ENCODE results near the gene PROM1. TPM values are rescaled to one million over a fixed set of nuclear protein-coding genes. Genes with fewer than 3 reads are reported as not detected.

The PROM1 gene
- total and polyA plus RNA-seq, 2 experiments from 2014 or later: 36.6 to 66.6 TPM

DNA sequence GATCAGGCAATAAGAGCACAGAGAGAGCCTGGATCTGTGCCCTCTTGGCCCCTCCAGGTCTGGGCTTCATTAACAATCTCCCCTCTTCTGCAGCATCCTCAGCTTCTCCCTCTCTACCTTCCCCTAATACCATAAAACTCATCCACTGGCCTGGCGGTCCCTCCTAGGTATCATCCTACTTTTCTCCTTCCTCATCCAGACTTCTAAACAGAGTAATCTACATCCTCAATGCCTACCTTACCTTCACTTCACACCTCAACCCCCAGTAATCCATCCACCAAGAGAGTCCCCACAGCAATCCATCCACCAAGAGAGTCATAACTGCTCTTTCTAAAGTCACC is 162.3 kb downstream of the PROM1 start:
- Histone ChIP-seq H3K4me1 (ENCODE audit: insufficient read depth) (no peaks in the 10 kb centered on the region), H3K4me2 (no peak overlapping the region), H4K20me1 (replicated peaks; ENCODE audit: insufficient read depth) (no peaks in the 10 kb centered on the region), H3K9me2 (ENCODE audit: insufficient read depth) (no peaks in the 10 kb centered on the region; the same call in 1 of the 2 replicates), H2AFZ (no peak overlapping the region), H3K27ac (ENCODE audit: low read depth) (no peak overlapping the region), H3K79me2 (replicated peaks; ENCODE audit: insufficient read depth) (no peaks in the 10 kb centered on the region), H3K27me3 (ENCODE audit: insufficient read depth) (no peaks in the 10 kb centered on the region), H3K36me3 (ENCODE audit: insufficient read depth) (no peaks in the 10 kb centered on the region), H3K4me3 (no peak overlapping the region), H3F3A (replicated peaks; ENCODE audit: low read depth) (no peaks in the 10 kb centered on the region)
- TF ChIP-seq ZNF114 (CRISPR knock-in tag; IDR thresholded peaks at IDR 0.05): no peak
- TF ChIP-seq EZH2phosphoT487 (IDR thresholded peaks at IDR 0.05; ENCODE audit: unreplicated experiment): no peak
- TF ChIP-seq STAT1 (IDR thresholded peaks at IDR 0.05; ENCODE audit: unreplicated experiment): no peak
- TF ChIP-seq, protein P1, sequence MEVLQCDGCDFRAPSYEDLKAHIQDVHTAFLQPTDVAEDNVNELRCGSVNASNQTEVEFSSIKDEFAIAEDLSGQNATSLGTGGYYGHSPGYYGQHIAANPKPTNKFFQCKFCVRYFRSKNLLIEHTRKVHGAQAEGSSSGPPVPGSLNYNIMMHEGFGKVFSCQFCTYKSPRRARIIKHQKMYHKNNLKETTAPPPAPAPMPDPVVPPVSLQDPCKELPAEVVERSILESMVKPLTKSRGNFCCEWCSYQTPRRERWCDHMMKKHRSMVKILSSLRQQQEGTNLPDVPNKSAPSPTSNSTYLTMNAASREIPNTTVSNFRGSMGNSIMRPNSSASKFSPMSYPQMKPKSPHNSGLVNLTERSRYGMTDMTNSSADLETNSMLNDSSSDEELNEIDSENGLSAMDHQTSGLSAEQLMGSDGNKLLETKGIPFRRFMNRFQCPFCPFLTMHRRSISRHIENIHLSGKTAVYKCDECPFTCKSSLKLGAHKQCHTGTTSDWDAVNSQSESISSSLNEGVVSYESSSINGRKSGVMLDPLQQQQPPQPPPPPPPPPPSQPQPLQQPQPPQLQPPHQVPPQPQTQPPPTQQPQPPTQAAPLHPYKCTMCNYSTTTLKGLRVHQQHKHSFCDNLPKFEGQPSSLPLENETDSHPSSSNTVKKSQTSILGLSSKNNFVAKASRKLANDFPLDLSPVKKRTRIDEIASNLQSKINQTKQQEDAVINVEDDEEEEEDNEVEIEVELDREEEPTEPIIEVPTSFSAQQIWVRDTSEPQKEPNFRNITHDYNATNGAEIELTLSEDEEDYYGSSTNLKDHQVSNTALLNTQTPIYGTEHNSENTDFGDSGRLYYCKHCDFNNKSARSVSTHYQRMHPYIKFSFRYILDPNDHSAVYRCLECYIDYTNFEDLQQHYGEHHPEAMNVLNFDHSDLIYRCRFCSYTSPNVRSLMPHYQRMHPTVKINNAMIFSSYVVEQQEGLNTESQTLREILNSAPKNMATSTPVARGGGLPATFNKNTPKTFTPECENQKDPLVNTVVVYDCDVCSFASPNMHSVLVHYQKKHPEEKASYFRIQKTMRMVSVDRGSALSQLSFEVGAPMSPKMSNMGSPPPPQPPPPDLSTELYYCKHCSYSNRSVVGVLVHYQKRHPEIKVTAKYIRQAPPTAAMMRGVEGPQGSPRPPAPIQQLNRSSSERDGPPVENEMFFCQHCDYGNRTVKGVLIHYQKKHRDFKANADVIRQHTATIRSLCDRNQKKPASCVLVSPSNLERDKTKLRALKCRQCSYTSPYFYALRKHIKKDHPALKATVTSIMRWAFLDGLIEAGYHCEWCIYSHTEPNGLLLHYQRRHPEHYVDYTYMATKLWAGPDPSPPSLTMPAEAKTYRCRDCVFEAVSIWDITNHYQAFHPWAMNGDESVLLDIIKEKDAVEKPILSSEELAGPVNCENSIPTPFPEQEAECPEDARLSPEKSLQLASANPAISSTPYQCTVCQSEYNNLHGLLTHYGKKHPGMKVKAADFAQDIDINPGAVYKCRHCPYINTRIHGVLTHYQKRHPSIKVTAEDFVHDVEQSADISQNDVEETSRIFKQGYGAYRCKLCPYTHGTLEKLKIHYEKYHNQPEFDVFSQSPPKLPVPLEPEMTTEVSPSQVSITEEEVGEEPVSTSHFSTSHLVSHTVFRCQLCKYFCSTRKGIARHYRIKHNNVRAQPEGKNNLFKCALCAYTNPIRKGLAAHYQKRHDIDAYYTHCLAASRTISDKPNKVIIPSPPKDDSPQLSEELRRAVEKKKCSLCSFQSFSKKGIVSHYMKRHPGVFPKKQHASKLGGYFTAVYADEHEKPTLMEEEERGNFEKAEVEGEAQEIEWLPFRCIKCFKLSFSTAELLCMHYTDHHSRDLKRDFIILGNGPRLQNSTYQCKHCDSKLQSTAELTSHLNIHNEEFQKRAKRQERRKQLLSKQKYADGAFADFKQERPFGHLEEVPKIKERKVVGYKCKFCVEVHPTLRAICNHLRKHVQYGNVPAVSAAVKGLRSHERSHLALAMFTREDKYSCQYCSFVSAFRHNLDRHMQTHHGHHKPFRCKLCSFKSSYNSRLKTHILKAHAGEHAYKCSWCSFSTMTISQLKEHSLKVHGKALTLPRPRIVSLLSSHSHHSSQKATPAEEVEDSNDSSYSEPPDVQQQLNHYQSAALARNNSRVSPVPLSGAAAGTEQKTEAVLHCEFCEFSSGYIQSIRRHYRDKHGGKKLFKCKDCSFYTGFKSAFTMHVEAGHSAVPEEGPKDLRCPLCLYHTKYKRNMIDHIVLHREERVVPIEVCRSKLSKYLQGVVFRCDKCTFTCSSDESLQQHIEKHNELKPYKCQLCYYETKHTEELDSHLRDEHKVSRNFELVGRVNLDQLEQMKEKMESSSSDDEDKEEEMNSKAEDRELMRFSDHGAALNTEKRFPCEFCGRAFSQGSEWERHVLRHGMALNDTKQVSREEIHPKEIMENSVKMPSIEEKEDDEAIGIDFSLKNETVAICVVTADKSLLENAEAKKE (CRISPR knock-in tag; IDR thresholded peaks at IDR 0.05): no peak
- TF ChIP-seq EZH2 (IDR thresholded peaks at IDR 0.05; ENCODE audit: low read depth, unreplicated experiment): no peak
- TF ChIP-seq, protein P2, sequence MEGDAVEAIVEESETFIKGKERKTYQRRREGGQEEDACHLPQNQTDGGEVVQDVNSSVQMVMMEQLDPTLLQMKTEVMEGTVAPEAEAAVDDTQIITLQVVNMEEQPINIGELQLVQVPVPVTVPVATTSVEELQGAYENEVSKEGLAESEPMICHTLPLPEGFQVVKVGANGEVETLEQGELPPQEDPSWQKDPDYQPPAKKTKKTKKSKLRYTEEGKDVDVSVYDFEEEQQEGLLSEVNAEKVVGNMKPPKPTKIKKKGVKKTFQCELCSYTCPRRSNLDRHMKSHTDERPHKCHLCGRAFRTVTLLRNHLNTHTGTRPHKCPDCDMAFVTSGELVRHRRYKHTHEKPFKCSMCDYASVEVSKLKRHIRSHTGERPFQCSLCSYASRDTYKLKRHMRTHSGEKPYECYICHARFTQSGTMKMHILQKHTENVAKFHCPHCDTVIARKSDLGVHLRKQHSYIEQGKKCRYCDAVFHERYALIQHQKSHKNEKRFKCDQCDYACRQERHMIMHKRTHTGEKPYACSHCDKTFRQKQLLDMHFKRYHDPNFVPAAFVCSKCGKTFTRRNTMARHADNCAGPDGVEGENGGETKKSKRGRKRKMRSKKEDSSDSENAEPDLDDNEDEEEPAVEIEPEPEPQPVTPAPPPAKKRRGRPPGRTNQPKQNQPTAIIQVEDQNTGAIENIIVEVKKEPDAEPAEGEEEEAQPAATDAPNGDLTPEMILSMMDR (conservative IDR thresholded peaks at IDR 0.05; ENCODE audit: low read depth in 2 of 2): no peak
- TF ChIP-seq NANOG (IDR thresholded peaks at IDR 0.05; ENCODE audit: borderline replicate concordance): no peak
- TF ChIP-seq, protein P3, sequence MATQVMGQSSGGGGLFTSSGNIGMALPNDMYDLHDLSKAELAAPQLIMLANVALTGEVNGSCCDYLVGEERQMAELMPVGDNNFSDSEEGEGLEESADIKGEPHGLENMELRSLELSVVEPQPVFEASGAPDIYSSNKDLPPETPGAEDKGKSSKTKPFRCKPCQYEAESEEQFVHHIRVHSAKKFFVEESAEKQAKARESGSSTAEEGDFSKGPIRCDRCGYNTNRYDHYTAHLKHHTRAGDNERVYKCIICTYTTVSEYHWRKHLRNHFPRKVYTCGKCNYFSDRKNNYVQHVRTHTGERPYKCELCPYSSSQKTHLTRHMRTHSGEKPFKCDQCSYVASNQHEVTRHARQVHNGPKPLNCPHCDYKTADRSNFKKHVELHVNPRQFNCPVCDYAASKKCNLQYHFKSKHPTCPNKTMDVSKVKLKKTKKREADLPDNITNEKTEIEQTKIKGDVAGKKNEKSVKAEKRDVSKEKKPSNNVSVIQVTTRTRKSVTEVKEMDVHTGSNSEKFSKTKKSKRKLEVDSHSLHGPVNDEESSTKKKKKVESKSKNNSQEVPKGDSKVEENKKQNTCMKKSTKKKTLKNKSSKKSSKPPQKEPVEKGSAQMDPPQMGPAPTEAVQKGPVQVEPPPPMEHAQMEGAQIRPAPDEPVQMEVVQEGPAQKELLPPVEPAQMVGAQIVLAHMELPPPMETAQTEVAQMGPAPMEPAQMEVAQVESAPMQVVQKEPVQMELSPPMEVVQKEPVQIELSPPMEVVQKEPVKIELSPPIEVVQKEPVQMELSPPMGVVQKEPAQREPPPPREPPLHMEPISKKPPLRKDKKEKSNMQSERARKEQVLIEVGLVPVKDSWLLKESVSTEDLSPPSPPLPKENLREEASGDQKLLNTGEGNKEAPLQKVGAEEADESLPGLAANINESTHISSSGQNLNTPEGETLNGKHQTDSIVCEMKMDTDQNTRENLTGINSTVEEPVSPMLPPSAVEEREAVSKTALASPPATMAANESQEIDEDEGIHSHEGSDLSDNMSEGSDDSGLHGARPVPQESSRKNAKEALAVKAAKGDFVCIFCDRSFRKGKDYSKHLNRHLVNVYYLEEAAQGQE (IDR thresholded peaks at IDR 0.05; ENCODE audit: unreplicated experiment): no peak
- no peak for TF ChIP-seq JUNB (IDR thresholded peaks at IDR 0.05; ENCODE audit: unreplicated experiment)
- TF ChIP-seq, protein P4, sequence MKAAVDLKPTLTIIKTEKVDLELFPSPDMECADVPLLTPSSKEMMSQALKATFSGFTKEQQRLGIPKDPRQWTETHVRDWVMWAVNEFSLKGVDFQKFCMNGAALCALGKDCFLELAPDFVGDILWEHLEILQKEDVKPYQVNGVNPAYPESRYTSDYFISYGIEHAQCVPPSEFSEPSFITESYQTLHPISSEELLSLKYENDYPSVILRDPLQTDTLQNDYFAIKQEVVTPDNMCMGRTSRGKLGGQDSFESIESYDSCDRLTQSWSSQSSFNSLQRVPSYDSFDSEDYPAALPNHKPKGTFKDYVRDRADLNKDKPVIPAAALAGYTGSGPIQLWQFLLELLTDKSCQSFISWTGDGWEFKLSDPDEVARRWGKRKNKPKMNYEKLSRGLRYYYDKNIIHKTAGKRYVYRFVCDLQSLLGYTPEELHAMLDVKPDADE (IDR thresholded peaks at IDR 0.05): no peak
- TF ChIP-seq CREB1 (CRISPR knock-in tag; IDR thresholded peaks at IDR 0.05; ENCODE audit: low read depth): no peak
- no peak for TF ChIP-seq POLR2AphosphoS5 (IDR thresholded peaks at IDR 0.05; ENCODE audit: low read depth)
- TF ChIP-seq ZNF331 (CRISPR knock-in tag; IDR thresholded peaks at IDR 0.05; ENCODE audit: low read depth): no peak
- H3K4me3 Mint-ChIP-seq: no peak overlapping the region
- no peaks in the 10 kb centered on the region for H3K36me3 Mint-ChIP-seq (ENCODE audit: low read depth)
- no peaks in the 10 kb centered on the region for H3K4me1 Mint-ChIP-seq
- peaks cover 4% of the 10 kb centered on the region for H3K27me3 Mint-ChIP-seq (ENCODE audit: insufficient read depth, low read depth, poor library complexity)
- ATAC-seq: no peak
- H3K27ac Mint-ChIP-seq: no peak overlapping the region
- no peak for DNase-seq (ENCODE audit: low spot score)
- peaks cover 2% of the 10 kb centered on the region; the same call in 1 of the 3 replicates for H3K9me3 Mint-ChIP-seq
